Endothelial cell of umbilical vein (primary cell): Measurements from ENCODE around the gene CETP. TPM values are rescaled to one million over a fixed set of nuclear protein-coding genes. Genes with fewer than 3 reads are reported as not detected.

ENCODE experiments used
- BruUV-seq: library from RNA; stranded (reverse); fragments of 400-500 nt; replicated peaks from 2 replicates; lab custom pipeline; 2021; lab: Mats Ljungman, UMichigan
- CTCF ChIA-PET: fragments of 300-600, 350-600 bp; sonication (Branson Sonifier 250); formaldehyde crosslinking; loops from one replicate; lab custom pipeline; 2021; ENCODE audit warnings: antibody characterized with exemption, inconsistent platforms; lab: Charles Lee
- POLR2A ChIA-PET: fragments of 300-600, 350-600 bp; sonication (Branson Sonifier 250); formaldehyde crosslinking; loops from one replicate; lab custom pipeline; 2021; ENCODE audit warnings: antibody characterized with exemption, inconsistent platforms; lab: Charles Lee
- DNase-seq: peaks from one replicate; pipeline ENCODE4 v3.0.0-alpha.2; 2011; ENCODE audit warnings: low read depth, low spot score
- FAIRE-seq: peaks from 2 replicates; lab custom pipeline; 2011; peaks lifted over from hg19 to GRCh38; lab: Jason Lieb, UNC
- H2AFZ ChIP-seq: 2 replicates; pipeline ENCODE4 v1.6.0; 2012; ENCODE audit warnings: low read depth, low read length, control low read depth, inconsistent platforms
- H3K27ac ChIP-seq: 2 replicates; pipeline ENCODE4 v1.5.1; 2011; ENCODE audit warnings: low read depth, mild to moderate bottlenecking, control low read depth, low read length, moderate library complexity; ENCODE audit not compliant: insufficient read depth
- H3K27me3 ChIP-seq, 2 experiments: 2 replicates each; pipeline versions ENCODE4 v1.6.0 to v1.6.1; 2011; ENCODE audit warnings: low read length in 2 of 2, mixed read lengths in 1 of 2; ENCODE audit not compliant: control insufficient read depth in 2 of 2, insufficient read depth in 2 of 2
- H3K36me3 ChIP-seq, 2 experiments: 2 replicates in 1 of 2; 3 replicates in 1 of 2; pipeline ENCODE4 v1.5.1; 2011; ENCODE audit warnings: low read length in 2 of 2, mild to moderate bottlenecking in 1 of 2, moderate library complexity in 1 of 2; ENCODE audit not compliant: control insufficient read depth in 2 of 2, insufficient read depth in 2 of 2; ENCODE audit errors: extremely low read depth in 1 of 2
- H3K4me1 ChIP-seq: 3 replicates; pipeline ENCODE4 v1.5.1; 2011; ENCODE audit warnings: mild to moderate bottlenecking, low read length; ENCODE audit not compliant: control insufficient read depth, insufficient read depth; ENCODE audit errors: extremely low read depth
- H3K4me2 ChIP-seq: 2 replicates; pipeline ENCODE4 v1.6.1; 2011; ENCODE audit warnings: low read length, control low read depth, mixed read lengths; ENCODE audit not compliant: insufficient read depth
- H3K4me3 ChIP-seq, 3 experiments: fragments of 200-600 bp in 1 of 3; sonication (generic), shearing (Covaris generic) in 1 of 3; replicated peaks in 1 of 3; 2 replicates each; pipeline ENCODE4 v1.5.1; 2011 to 2016; ENCODE audit warnings: control low read depth in 3 of 3, low read length in 3 of 3, mild to moderate bottlenecking in 2 of 3, inconsistent platforms in 1 of 3, low read depth in 1 of 3, moderate library complexity in 1 of 3; ENCODE audit not compliant: insufficient read depth in 1 of 3
- H3K79me2 ChIP-seq: 2 replicates; pipeline ENCODE4 v1.6.0; 2012; ENCODE audit warnings: low read length, inconsistent platforms; ENCODE audit not compliant: control insufficient read depth, insufficient read depth
- H3K9ac ChIP-seq: replicated peaks from 2 replicates; pipeline ENCODE3; 2011; ENCODE audit warnings: low read length, control low read depth; ENCODE audit not compliant: insufficient read depth; ENCODE audit errors: extremely low read depth
- H3K9me1 ChIP-seq: replicated peaks from 3 replicates; pipeline ENCODE4 v1.6.0; 2011; ENCODE audit warnings: mild to moderate bottlenecking, low read length; ENCODE audit not compliant: control insufficient read depth, insufficient read depth; ENCODE audit errors: extremely low read depth
- H3K9me3 ChIP-seq: replicated peaks from 2 replicates; pipeline ENCODE4 v1.5.1; 2012; ENCODE audit warnings: low read length, inconsistent platforms; ENCODE audit not compliant: control insufficient read depth, insufficient read depth
- H4K20me1 ChIP-seq: replicated peaks from 2 replicates; pipeline ENCODE3; 2011; ENCODE audit warnings: mild to moderate bottlenecking, low read length; ENCODE audit not compliant: control insufficient read depth, insufficient read depth; ENCODE audit errors: extremely low read depth
- JUN ChIP-seq: IDR thresholded peaks from 2 replicates; pipeline ENCODE4 v1.6.1; 2011; ENCODE audit warnings: borderline replicate concordance, low read depth; ENCODE audit not compliant: insufficient read length, insufficient read depth
- POLR2AphosphoS5 ChIP-seq: IDR thresholded peaks from 2 replicates; pipeline ENCODE4 v1.6.1; 2012; ENCODE audit warnings: low read depth, mild to moderate bottlenecking, control low read depth, low read length, moderate library complexity; ENCODE audit not compliant: insufficient read depth
- dilution Hi-C: fragments of 300-500 bp; cut with MboI; formaldehyde crosslinking; loops from one replicate; pipeline ENCODE4 v1.15.0; 2019; ENCODE audit warnings: low sequenced_read_pairs; ENCODE audit not compliant: extremely low pct_ligation_motif_present
- intact Hi-C: fragments of 100-400 bp; cut with micrococcal nuclease; formaldehyde crosslinking; loops from one replicate; pipeline ENCODE4 v1.10.0; 2022
- polyA plus RNA-seq, 4 experiments: library from polyadenylated mRNA; depleted of rRNA in 3 of 4; stranded (reverse) in 3 of 4; unstranded in 1 of 4; fragments of >200 nt; gene quantifications; 2 replicates each; pipeline versions ENCODE4 v1.2.1 to v1.2.3, GENCODE V29; 2011 to 2012; ENCODE audit warnings: missing spikeins in 1 of 4
- total RNA-seq: library from RNA; stranded (reverse); gene quantifications from 2 replicates; pipeline ENCODE4 v1.2.3, GENCODE V29; 2021
- TF ChIP-seq, protein P1 (sequence below), 2 donors: IDR thresholded peaks; 1 replicate in 1 of 2; 2 replicates in 1 of 2; pipeline ENCODE4 v1.5.1; 2011; ENCODE audit warnings: low read length in 2 of 2, mild to moderate bottlenecking in 2 of 2, moderate library complexity in 2 of 2, control low read depth in 1 of 2, inconsistent platforms in 1 of 2, low read depth in 1 of 2; ENCODE audit not compliant: insufficient read depth in 1 of 2; ENCODE audit errors: extremely low read depth in 1 of 2
- TF ChIP-seq, protein P2 (sequence below): IDR thresholded peaks from 2 replicates; pipeline ENCODE4 v1.6.1; 2011; ENCODE audit not compliant: insufficient read depth, insufficient read length

The CETP gene
- total and polyA plus RNA-seq, 2 donors (not counting 3 experiments of a cell fraction or from before 2014, with no cell fraction given) = 2.2 to 2.8 TPM

DNA sequence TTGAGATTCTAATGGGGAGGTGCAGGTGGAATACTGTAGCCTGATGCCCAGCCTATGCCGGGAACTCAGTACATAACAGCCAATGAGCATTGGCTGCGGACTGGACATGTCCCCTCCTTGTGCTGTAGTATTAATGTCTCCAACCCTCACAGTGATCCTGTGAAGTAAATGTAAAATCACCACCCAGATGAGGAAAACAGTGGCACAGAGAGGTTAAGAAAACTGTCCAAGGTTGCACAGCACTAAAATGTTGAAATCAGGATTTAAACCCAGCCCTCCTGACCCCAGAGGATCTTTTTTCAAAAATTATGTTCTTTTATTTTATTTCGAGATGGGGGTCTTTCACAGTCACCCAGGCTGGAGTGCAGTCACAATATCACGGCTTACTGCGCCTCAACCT lies 35.5 kb downstream of the CETP start:
- no peak for FAIRE-seq

DNA sequence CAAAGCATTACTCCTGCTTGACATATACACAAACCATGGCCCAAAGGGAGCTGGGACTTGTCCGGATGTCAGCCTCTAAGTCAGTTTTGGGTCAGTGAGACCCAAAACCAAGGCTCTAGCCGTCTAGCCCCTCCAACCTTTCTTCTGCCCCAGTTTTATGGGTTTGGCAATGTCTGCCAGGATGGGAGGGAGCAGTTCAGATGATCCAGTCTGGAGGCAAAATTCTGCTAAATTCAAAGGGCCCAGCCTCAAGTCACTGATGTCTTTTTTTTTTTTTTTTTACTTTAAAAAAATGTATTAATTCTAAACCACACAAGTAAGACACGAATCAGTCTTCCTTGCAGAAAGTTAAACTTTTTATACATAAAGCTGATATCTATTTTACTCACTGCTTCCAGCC lies 36.2 kb downstream of the CETP start:
- intact Hi-C loops = no loop called here

More for the DNA sequence above, 35.5 kb downstream of the CETP start:
- H3K9ac ChIP-seq = no peak overlapping the region
- H4K20me1 ChIP-seq = no peaks in the 10 kb centered on the region
- dilution Hi-C loops = no loop called here
- H3K9me1 ChIP-seq = no peaks in the 10 kb centered on the region
- peaks cover 14% of the 10 kb centered on the region for H3K4me1 ChIP-seq
- no peak overlapping the region for H3K4me3 ChIP-seq
- intact Hi-C loops = no loop called here
- H3K4me2 ChIP-seq = no peak overlapping the region
- no peak overlapping the region for H2AFZ ChIP-seq
- CTCF ChIA-PET = no interaction called here
- BruUV-seq = no TSS peak
- H3K9me3 ChIP-seq = no peaks in the 10 kb centered on the region
- H3K79me2 ChIP-seq = no peaks in the 10 kb centered on the region
- no peak for DNase-seq
- no peaks in the 10 kb centered on the region for H3K36me3 ChIP-seq
- TF ChIP-seq, protein P1, sequence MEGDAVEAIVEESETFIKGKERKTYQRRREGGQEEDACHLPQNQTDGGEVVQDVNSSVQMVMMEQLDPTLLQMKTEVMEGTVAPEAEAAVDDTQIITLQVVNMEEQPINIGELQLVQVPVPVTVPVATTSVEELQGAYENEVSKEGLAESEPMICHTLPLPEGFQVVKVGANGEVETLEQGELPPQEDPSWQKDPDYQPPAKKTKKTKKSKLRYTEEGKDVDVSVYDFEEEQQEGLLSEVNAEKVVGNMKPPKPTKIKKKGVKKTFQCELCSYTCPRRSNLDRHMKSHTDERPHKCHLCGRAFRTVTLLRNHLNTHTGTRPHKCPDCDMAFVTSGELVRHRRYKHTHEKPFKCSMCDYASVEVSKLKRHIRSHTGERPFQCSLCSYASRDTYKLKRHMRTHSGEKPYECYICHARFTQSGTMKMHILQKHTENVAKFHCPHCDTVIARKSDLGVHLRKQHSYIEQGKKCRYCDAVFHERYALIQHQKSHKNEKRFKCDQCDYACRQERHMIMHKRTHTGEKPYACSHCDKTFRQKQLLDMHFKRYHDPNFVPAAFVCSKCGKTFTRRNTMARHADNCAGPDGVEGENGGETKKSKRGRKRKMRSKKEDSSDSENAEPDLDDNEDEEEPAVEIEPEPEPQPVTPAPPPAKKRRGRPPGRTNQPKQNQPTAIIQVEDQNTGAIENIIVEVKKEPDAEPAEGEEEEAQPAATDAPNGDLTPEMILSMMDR (IDR thresholded peaks at IDR 0.05; ENCODE audit: extremely low read depth in 1 of 2, insufficient read depth in 1 of 2, low read depth in 1 of 2, low read length in 2 of 2) = no peak
- TF ChIP-seq POLR2AphosphoS5 (no peak), JUN (no peak)
- TF ChIP-seq, protein P2, sequence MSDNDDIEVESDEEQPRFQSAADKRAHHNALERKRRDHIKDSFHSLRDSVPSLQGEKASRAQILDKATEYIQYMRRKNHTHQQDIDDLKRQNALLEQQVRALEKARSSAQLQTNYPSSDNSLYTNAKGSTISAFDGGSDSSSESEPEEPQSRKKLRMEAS = no peak
- H3K27ac ChIP-seq = no peak overlapping the region
- no peaks in the 10 kb centered on the region for H3K27me3 ChIP-seq
- POLR2A ChIA-PET = interaction anchor here (1.4 kb wide), 1 partner anchor 8 kb away, joined by 5 read pairs; the partner anchor contains the start of gene NLRC5

More for the DNA sequence above, 36.2 kb downstream of the CETP start:
- H3K36me3 ChIP-seq = no peaks in the 10 kb centered on the region
- FAIRE-seq (no peak), DNase-seq (no peak)
- peaks cover 14% of the 10 kb centered on the region for H3K4me1 ChIP-seq
- POLR2A ChIA-PET = interaction anchor here (1.4 kb wide), 1 partner anchor 9 kb away, joined by 5 read pairs; the partner anchor contains the start of gene NLRC5
- H3K4me3 ChIP-seq = no peak overlapping the region
- no peaks in the 10 kb centered on the region for H4K20me1 ChIP-seq
- dilution Hi-C loops = no loop called here
- TF ChIP-seq, protein P2 = no peak
- no peak for TF ChIP-seq JUN
- no peak overlapping the region for H2AFZ ChIP-seq
- H3K4me2 ChIP-seq = no peak overlapping the region
- CTCF ChIA-PET = interaction anchor here (0.7 kb wide), 1 partner anchor 34 kb away, joined by 4 read pairs; no protein-coding TSS in a partner anchor
- no peaks in the 10 kb centered on the region for H3K79me2 ChIP-seq
- no peak overlapping the region for H3K9ac ChIP-seq
- no peaks in the 10 kb centered on the region for H3K9me1 ChIP-seq
- no peak overlapping the region for H3K27ac ChIP-seq
- H3K27me3 ChIP-seq = no peaks in the 10 kb centered on the region
- no peaks in the 10 kb centered on the region for H3K9me3 ChIP-seq
- BruUV-seq = no TSS peak
